CD4-positive, alpha-beta T cell treated with Interleukin-15 for 1 hour (primary cell): ENCODE data around the gene WASHC4.
"Not testable (repeated sequence)": the region's sequence is repeated elsewhere in the genome, so short reads cannot be mapped to it uniquely, and the experiment has no call there.

Experiments
- DNase-seq: peaks from one replicate; pipeline ENCODE4 v3.0.0-alpha.2; 2020

WASHC4 gene

GRCh38 chr12:105167346-105167745, 59.8 kb downstream of the WASHC4 start:
- DNase-seq: no peak

DNA sequence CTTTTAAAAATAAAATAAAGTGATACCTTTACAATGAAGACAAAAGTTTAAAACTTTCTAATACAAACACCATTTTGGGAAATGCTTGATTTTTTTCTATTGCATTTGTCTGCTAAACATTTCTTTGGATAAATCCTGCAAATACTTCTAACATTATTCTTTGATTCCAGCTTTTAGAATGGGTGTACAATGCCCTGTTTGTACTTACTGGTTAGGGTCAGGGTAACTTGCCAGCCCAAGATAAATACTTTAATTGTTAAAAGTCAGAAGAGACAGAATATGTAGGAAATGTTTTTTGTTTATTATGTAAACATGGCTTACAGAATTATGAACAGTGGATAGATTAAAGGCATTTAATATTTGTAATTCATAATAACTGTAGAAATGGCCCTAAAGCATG, 60.5 kb downstream of the WASHC4 start:
- no peak for DNase-seq

- DNase-seq: no peak
Observed at GRCh38 chr12:105170139-105170538, 62.6 kb downstream of the WASHC4 start.

GRCh38 chr12:105171691-105172436, 64.3 kb downstream of the WASHC4 start:
- DNase-seq: no peak

DNA sequence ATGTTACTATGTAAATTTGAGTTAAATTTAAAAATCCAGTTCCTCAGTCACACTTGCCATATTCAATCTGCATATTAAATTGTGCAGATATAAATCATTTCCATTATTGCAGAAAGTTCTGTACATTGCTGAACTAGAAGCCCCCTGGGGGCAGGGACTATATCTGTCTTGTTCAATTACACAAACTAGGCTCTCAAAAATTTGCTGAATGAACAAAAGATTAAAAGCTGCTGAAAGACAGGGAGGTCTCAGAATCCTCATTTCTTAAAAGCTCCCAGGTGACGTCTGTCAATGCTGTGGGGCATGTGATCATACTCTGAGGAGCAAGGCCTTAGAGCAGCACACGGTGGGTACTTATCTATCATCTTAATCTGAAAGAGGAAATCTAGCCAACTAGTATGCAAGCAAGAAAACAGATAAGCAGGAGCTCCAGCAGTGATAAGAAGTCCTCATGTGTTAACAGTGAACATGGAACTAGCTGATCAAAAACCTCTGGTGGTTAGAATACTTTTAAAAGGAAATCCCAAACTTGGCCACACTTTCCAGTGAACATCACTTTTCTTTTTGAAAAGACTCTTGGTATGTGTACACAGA, 68.0 kb downstream of the WASHC4 start:
- no peak for DNase-seq

DNA sequence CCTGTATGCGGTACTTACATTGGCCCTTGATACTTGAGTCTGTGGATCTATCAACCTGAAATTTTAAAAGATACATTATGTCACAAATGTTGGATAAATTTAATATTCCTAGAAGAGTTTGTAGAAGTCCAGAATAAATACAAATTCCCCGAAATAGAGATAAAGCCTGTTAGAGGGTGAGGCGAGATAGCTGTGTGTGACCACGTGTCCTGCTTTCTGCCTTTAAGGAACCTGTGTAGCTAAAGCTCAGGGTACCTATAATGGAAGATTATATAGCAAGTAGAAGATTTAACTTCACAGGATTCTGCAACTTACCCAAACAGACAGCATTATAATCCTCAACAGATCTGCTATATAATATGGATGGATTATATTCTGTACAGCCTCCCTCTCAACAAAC, 69.7 kb downstream of the WASHC4 start:
- DNase-seq: no peak

- DNase-seq: not testable (repeated sequence)
Observed at GRCh38 chr12:105179114-105179513, 71.6 kb downstream of the WASHC4 start.

DNA sequence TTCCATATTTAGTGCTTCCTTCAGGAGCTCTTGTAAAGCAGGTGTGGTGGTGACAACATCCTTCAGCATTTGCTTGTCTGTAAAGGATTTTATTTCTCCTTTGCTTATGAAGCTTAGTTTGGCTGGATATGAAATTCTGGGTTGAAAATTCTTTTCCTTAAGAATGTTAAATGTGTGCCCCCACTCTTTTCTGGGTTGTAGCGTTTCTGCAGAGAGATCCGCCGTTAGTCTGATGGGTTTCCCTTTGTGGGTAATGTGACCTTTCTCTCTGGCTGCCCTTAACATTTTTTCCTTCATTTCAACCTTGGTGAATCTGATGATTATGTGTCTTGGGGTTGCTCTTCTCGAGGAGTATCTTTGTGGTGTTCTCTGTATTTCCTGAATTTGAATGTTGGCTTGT, 75.9 kb downstream of the WASHC4 start:
- DNase-seq: not testable (repeated sequence)

GRCh38 chr12:105183976-105184375, 76.4 kb downstream of the WASHC4 start:
- DNase-seq: not testable (repeated sequence)

DNA sequence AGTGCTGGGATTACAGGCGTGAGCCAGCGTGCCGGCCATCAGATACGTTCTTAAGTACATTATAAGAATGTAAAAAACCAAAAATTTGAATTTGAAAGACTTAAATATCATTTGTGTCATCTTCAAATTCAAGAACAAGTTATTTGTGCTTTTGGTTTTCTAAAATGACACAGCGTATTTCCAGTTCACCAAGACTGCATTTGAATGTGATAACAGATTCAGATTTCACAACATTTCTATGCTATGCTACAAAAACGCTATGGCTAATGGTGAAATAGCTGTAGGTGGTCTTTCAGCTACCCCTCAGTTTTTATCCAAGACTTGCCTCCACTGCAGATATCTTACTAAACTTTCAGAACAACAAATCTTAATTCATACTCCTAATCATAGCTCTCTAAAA, 81.8 kb downstream of the WASHC4 start:
- DNase-seq: no peak

DNA sequence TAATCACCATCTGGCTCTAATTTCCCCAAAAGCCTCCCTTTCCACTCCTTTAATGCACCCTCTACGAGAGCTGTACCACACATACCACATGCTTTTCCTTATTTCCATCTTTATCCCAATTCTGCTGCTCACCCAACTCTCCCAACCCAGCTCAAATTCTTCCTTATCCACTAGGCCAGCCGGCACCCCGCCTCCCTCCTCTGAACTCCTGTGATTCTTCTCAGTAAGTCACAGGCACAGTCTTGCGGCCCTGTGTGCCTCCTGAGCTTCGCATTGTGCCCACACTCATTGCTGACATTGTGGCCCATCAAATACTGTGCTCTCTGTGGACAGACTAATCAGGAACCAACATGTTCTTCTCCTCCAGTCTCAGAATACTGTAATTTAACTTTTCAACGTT, 83.0 kb downstream of the WASHC4 start:
- DNase-seq: no peak

DNA sequence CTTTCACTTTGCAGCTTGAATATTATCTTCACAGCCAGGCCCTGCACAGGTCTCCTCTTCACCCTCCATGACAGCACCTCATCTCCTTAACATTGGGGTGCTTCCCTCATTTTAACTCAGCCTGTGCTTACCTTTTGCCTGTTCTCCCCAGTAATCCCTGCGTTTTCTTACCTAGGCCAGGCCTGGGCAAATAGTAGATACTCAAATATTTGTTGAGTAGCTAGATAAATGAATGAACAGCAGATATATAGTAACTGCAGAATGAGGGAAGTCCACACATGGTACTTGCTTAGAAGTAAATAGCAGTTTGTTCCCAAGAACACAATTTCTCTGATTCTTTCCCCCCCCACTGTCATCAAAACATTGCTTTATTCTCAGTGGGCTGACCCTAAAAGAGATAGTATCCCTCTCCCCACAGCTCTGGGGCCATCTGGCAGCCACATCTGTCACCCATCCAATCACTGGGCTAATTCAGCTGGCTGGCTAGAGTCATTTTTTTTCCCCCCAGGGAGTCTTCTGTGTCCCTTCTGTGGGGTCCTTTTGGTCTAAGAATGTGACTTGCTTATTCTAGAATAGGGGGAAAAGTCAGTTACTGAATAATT, 85.2 kb downstream of the WASHC4 start:
- no peak for DNase-seq

- no peak for DNase-seq
Observed at GRCh38 chr12:105194947-105195346, 87.4 kb downstream of the WASHC4 start.

GRCh38 chr12:105196090-105196489, 88.6 kb downstream of the WASHC4 start:
- DNase-seq: no peak

GRCh38 chr12:105198961-105199360, 91.4 kb downstream of the WASHC4 start:
- DNase-seq: no peak

- DNase-seq: no peak
Observed at GRCh38 chr12:105200385-105200784, 92.9 kb downstream of the WASHC4 start.

GRCh38 chr12:105201299-105201698, 93.8 kb downstream of the WASHC4 start:
- DNase-seq: no peak

- no peak for DNase-seq
Observed at GRCh38 chr12:105202202-105202601, 94.7 kb downstream of the WASHC4 start.

- DNase-seq: no peak
Observed at GRCh38 chr12:105204127-105204526, 96.6 kb downstream of the WASHC4 start.

DNA sequence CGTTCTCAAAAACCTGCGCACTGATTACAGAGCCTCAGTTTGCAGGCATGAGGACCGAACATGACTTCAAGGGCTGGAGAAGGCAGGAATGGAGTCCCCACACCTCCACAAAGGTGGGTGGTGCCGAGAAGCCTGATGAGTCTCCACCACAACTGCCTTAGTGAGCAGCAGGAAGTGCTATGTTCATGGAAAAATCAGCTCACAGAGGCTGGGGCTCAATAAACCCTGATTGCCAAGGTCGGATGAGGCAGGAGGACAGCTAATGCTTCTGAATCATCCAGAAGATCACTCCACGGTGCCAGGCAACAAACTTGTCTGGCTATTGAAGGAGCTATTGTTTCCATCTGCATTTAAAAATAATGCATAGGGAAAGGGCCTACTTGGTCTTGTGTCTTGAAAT, 97.4 kb downstream of the WASHC4 start:
- no peak for DNase-seq

DNA sequence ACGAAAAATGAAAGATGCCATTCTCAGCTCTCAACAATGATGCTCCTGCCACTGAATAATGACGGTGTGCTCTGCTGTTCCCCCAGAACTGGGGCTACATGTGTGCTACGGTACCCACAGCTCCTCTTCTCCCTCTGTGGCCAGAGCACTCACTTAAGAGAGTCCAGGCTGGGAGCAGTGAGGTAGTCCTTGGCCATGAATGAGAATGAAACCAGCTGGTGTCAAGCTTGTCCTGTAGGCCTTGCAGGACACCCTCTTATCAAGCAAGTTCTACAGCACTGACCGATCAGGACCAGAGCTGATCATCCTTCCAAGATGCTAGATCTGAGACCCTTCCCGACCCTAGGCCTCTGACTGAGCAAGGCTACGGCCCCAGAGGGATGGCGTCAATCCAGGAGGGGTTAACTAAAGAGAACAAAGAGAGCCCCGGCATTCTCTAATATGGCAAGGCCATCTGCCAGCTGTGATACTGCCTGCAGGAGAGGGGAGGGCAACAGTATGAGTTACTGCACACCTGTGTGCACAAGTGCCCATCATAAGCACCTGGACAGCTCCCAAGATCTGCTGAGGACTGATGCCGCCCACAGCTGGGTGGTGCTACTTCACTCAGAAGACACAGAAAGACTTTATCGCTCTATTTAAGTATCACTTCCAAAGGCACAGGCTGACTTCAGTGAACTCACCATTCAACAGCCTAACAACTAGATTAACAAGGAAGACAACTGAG, 98.0 kb downstream of the WASHC4 start:
- no peak for DNase-seq

- DNase-seq: no peak
Observed at GRCh38 chr12:105206686-105207374, 99.3 kb downstream of the WASHC4 start.

- no peak for DNase-seq
Observed at GRCh38 chr12:105209091-105209490, 101.6 kb downstream of the WASHC4 start.
